GM19023 (cell line): ENCODE results near the gene EPHA1.

ENCODE experiments used
- ATAC-seq: cut with Tn5 transposase; IDR thresholded peaks from one replicate; pipeline ENCODE4 v1.9.1; 2021; ENCODE audit warnings: mild to moderate bottlenecking, moderate library complexity; ENCODE audit not compliant: unreplicated experiment

Gene EPHA1

DNA sequence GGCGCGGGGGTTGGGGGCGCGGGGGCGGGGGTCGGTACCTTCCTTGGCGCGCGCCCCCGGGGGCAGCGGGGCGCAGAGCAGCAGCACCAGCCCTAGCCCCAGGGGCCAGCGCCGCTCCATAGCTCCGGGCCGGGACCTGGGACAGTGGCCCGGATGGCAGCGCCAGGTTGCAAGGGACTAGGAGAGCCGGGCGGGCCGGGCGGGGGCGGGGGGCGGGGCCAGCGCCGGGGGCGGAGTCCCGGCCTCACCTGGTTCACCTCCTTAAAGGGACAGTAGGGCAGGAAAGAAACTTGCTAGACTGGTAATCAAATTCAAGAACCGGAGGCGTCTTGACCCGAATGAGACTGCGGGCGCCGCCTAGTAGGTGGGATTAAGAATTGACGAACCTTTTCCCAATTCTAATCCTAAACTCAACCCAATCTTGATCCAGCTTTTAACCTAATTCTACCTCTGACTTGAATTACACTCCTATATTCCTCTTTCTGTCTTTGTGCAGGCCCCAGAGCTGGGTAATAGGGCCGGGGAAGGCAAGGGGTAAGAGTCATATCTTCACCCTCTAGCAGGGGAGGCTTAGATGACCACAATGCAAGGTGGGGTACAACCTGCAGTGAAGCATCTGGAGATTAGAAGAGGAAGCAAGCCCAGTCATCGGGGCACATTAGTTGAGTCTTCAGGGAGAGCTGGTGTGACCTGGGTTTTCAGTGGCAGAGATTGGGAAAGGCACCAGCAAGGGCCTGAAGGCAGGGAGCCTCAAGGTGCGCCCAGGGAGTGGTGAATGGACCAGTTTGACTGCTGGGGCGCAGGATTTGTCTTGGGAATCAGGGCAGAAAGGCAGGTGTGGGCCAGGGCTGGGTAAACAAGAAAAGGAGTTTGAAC, at the start of gene EPHA1:
EPHA1 (minus strand) TSS at position 171 of the 876 bp plus-strand sequence; CDS start at position 120, 51 bp downstream.
- no peak for ATAC-seq

DNA sequence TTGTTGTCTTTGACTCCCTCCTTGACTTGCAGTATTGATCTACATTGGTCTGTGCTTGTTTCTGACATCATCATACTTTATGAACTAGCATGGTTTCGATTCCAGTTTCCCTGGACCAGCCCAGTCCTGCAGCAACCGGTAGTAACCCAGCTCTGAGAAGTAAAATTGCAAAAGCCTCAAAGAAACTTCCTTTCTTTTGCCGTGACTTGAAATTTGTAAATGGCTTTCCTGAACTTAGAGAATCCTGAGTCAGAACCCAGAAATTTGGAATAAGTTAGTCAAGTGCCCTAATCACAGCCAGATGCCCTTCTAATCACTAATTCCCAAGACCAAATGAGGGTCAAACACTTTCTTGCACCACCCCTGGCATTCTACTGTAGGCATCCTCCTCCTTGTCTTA, 49.6 kb upstream of the EPHA1 start:
- ATAC-seq: no peak

DNA sequence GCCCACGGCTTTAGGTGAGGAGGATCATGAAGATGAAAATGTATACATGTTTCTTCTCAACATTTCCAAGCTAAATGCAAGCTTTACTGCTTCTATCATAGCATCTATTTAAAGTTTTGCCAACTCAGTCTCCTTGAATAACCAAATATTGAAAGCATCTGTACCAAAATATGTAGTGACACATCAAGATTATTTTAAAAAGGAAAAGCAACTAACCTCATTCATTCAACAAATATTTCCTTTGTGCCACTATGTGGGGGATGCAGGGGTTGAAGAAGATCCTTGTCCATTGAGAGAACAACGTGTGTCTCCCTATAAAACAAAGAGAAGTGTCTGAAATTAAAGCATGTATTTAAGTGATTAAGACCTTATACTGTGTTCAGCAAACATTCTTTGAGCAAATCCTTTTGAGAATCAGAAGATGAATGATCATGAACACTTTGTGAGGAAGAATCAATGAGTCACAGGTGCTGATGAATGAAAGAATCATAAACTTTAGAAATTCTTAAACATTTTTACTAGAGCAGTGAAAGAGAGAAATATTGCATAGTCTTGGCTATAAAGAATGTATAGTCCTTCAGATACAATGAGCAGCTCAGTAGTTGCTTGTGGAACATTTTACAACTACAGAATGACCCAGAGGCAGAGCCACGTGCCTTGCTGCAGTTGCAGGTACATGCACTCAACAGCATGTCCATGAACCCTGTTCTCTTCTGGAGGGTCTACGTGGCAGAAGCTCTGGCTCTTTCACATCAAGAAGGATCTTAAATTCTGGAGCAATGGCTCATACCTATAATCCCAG, 48.5 kb upstream of the EPHA1 start:
- ATAC-seq: no peak

DNA sequence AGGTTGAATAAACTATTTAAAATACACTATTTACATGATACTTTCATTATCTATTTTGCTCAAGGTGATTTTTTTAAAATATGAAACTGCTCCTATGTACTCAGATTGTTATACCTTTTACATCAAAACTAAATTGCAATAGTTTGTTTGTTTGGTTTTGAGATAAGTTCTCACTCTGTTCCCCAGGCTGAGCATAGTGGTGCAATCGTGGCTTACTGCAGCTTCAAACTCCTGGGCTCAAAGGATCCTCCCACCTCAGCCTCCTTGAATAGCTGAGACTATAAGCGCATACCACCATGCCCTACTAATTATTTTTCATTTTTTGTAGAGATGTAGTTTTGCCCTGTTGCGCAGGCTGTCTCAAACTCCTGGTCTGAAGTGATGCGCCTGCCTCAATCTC, 47.3 kb upstream of the EPHA1 start:
- ATAC-seq: no peak

DNA sequence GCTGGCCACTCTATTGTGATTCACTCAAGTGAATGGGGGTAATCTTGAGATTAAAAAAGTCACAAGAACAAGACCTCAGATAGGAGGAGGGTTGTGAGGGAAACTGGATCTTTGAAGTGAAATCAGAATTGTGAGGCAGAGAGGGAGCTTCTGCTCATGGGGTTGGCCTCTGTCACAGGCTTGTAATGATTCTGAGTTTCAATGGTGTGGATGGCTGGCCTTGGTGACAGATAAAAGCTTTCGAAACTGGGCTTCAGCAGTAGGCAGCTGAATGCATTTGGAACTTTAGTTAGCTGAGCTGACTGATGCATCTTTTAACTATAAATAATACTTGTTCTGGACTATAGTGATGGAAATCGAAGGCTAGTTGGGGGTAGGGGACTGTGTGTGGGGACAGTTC, 46.8 kb upstream of the EPHA1 start:
- ATAC-seq: no peak

DNA sequence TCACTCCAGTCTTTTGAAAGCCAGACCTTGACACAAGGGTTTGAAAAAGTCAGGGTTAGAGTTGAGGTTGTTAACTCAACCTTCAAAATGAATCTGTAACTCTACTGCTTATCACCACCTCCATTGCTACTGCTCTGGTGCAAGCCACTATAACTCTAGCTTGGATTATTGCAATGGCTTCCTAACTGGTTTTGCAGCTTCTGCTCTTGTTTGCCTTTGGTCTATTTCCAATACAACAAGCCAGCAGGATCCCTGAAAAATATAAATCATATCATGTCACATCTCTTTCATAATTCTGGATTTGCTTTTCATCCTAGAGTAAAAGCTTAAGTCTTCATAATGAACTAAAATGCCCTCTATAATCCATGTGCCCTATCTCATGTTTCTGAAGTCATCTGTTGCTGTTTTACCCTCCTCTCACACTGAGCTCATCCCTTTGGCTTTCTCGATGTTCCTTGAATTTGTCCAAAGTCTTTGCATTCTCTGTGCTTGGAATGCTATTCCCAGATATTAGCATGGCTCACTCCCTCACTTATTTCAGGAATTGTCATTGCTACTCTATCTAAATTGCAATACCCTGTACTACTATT, 45.5 kb upstream of the EPHA1 start:
- no peak for ATAC-seq

DNA sequence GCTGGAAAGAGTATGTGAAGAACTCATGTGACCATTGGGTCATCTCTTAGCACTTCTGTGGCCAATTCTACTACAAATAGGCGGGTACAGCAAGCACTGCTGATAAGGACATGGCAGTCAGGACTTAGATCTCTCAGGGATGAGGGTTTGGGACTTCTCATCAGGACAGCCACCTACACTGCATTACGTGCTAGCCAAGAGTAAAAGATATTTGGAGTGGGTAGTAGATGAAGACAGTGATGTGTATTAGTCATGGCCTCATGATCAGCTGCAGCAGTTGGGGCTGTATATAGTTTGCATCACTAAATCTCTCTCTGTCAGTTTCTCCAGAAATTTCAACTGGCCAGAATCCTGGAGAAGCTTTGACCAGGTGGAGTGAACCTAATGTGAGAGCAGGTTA, 43.8 kb upstream of the EPHA1 start:
- ATAC-seq: no peak

DNA sequence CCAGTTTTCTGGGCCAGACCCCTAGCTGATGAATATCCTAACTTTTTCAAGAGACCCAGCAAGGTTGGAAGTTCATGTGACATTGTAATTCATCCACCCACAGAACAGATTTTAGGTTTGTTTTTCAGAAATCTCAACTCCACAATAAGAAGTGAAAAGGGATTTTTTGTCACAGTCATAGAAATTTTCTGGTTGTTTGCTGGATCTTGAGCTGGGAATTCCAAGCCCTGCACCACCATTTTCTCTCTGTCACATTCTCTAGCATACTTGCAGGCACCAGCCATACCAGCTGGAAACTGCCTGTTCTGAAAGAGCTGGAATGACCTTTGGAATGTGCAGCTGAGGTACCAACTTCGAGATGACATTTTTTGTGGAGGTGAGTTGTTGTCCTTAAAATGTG, 43.1 kb upstream of the EPHA1 start:
- no peak for ATAC-seq

DNA sequence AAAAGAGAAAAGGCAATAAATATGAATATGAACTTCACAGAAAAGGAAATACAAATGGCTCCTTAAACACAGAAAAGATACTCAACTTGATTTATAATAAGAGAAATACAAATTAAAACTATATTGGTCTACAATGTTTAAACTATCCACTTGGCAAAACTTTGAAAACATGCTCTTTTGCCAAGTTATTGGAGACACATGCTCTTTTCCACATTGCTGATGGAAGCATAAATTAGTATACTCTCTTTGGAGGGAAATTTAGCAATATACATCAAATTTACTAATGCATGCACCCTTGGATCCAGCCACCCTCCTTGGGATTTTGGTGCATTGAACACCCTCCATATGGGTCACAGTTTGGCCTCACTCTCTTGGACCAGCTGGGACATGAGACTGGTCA, 42.5 kb upstream of the EPHA1 start:
- no peak for ATAC-seq

DNA sequence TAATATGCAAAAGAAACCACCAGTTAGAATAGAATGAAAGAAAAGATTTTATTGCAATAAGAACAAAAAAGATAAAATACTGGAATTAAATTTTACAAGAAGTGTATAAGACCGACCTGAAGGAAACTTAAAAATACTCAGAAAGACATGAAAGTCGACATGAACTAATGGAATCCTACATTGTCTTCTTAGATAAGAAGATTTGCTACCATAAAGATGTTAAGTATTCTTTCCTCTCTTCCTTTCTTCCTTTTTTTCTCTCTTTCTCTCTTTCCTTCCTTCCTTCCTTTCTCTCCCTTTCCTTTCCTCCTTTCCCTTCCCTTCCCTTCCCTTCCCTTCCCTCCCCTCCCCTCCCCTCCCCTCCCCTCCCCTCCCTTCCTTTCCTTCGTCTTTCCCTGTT, 41.1 kb upstream of the EPHA1 start:
- no peak for ATAC-seq

DNA sequence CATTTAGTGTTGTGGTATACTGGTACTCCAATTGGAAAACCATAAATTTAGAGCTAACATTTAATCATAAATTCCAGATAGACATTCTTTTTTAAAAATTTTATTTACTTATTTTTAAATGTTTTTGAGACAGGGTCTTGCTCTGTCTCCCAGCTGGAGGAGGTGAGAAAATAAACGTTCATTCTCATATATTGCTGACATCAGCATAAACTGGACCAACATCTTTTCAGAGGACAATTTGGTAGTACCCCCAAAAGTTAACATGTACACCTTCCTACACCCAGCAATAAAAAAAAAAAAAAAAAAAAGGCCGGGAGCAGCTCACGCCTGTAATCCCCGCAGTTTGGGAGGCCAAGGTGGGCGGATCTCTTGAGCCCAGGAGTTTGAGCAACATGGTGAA, 39.8 kb upstream of the EPHA1 start:
- ATAC-seq: no peak

DNA sequence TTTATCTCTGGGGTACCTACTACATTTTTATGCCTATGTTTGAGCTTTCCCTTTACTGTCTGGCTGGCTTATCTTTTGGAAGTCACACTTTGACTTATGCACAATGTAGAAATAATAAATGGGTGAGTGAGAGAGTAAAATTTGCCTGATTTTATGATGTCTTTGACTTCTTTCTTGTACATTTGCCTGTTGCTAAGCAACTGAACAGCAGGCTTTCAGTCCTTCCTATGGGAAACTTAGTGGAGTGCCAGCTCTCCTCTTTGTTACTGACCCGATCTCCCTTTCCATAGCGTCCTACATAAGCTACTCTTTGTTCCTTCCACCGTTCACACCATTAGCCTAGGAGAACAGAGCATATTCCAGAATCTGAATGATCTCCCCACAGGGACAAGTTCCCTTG, 38.8 kb upstream of the EPHA1 start:
- no peak for ATAC-seq

DNA sequence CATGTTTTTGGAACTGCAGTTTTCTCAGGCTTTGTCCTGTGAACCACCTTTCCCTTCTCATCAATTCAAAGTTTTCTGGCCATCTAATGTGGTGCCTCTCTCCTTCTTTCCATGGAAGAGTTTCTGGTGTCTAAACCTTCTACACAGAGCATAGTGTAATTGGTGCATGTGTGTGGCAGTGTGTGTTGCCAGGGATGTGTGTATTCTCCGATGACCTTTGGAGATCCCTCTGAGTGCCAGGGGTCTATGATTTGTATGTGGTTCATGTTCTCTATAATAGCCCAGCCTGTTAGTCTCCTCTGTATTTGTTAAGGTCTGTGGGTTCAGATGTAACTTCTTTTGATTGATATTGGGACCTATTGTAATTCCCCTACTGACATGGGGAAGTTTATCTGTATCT, 36.1 kb upstream of the EPHA1 start:
- no peak for ATAC-seq

DNA sequence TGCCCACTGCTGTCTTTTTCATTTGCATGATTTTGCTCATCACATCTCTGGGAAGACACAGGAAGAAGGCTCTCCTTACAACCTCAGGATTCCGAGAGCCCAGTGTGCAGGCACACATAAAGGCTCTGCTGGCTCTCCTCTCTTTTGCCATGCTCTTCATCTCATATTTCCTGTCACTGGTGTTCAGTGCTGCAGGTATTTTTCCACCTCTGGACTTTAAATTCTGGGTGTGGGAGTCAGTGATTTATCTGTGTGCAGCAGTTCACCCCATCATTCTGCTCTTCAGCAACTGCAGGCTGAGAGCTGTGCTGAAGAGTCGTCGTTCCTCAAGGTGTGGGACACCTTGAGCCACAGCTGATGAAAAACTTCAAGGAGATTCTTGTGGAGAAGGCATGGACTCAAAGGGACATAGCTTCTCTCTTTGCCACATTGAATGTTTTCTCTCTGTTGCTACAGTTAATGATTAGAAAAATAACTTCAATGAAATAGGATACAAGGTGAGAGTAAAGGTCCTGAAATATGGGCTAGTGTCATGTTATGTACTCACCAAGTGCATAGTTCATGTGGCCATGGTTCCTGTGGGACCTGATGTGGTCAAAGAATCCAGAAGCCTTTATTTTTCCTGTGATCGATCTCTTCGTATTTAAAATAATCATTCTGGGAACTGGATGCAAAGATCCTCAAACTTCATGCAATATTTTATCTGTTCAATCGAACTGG, 35.6 kb upstream of the EPHA1 start:
- ATAC-seq: no peak

DNA sequence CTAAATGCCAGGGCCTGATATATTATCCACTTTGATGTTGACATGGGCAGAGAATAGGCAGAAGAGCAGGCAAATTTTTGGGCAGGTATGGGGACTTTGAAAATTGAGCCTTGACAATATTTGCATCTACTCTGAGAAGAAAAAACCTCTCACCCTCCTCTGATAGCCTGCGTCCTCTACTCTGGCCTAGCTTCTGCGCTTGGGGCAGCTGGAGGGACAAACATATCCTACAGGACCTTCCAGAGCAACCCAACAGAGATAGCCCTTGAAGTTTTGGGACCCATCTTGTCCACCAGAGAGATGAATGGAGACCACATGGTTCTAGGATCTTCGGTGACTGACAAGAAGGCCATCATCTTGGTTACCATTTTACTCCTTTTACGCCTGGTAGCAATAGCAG, 34.5 kb upstream of the EPHA1 start, which contains the start of gene TAS2R60:
TAS2R60 (plus strand) TSS at position 301 of the 400 bp plus-strand sequence; CDS start at position 301, 0 bp downstream.
- ATAC-seq: no peak

DNA sequence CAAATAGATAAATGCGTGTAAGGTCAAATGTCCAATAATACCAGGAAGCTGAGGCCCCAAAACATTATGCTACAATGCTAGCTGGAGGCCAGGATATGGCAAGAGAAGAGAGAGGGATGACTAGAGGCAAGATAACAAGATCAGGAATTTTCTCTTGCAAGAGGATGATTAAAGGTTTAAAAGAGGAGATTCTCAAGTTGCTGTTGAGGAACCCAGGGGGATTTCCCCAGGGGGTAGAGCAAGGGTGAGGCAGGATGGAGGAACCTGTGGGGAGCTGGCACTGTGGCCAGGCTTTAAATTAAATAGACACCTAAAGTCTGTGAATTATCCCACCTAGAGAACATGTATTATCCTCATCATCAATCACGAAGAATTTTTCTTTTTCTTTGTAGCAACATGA, 31.2 kb upstream of the EPHA1 start:
- ATAC-seq: no peak

DNA sequence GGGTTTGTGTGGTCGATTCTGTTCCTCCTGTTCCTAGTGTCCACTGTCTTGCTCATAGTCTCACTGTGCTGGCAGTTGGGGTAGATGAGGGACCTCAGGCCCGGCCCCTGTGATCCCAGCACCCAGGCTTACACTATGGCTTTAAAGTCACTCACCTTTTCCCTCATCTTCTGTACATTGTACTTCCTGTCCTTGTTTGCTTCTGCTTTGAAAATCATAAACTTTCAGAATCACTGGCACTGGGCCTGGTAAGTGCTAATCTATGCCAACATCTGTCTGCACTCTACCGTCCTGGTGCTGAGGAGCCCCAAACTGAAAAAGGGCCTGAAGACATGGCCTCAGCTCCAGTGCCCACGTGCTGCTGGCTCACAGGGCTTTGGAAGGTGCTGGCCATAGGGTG, 28.9 kb upstream of the EPHA1 start:
- no peak for ATAC-seq

DNA sequence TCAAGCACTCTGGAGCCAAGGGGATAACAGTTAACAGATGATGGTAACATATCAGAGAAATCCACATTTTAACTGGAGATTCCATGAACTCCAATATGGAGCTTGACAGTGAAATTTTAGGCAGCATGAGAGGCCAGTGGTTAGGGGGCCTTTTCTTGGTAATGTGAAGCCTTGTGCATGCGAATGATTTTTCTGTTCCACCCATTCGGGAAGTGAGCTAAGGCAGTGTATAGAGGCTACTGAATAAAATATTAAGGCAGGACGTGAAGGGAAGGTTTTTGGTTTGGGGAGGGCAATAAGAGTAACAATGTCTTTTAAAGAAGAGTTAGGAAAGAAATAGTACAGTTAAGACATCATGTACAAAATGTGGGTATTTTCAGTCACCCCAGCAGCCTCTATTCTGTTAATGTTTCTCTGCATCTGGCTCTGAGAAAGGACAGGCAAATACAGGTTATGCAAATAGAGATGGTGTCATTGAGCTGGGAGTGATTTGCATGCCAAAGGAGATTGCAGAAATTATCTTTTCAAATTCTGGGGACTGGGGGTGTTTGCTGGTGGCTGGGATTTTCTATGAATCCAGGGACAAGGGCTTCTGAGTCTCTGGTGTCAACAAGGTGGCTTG, 27.8 kb upstream of the EPHA1 start:
- ATAC-seq: peak; percentile 90

DNA sequence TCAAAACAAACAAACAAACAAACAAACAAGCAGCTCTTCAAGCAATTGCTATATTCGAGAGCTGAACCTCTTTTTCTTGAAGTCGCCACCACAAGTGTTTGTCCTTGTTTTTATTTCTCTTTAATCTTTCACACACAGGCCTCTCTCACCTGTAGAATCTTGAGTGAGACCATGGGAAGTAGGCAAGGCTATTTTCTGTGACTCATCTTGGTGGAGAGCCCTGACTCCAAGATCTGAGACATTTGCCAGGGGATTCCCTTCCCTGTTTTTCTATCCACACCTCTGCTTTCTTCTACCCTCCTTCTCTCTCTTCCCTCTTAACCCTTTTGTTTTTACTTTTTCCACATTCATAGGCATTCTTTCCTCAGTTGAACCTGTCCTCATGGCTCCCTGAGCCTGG, 26.6 kb upstream of the EPHA1 start:
- no peak for ATAC-seq

DNA sequence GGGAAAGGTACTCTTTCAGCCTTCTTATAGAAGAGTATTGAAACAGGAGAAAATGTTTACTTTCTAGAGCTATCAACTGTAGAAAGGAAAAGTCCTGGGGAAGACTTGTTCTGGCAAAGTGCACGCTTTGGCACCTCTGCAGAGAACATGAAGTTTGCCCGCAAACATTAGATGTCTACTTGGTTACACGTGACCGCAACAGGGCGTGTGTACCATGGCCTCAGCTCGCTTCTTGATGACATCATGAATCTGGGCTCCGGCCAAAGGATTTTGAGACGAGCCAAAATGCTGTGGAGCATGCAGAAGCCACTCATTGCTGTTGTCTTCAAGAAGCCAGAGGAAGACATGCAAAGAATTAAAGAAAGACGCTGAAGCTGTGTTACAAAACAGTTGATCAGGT, 26.0 kb upstream of the EPHA1 start:
- ATAC-seq: no peak

DNA sequence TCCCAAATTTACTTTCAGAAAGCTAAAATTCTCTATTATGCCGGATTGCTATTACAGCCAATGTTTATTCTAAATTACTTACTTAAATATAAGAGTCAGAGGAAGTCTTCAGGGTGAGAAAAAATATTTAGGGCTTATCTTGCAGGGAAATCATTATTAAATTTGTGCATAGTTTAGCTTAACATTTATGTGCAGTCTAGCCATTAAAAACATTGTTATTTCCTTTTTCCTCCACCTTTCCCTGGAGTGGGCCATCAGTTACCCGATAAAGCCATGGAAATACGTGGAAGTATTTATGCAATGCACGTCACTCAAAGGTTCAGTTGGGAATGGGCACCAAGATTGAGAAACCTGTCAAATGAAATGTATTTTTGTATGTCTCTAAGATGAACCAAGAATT, 25.1 kb upstream of the EPHA1 start:
- ATAC-seq: no peak
